GM21529 (cell line): ENCODE data around the gene ACAT2.
"Not testable (repeated sequence)": the region's sequence is repeated elsewhere in the genome, so short reads cannot be mapped to it uniquely, and the experiment has no call there.

Source experiments
- ATAC-seq: cut with Tn5 transposase; IDR thresholded peaks from one replicate; pipeline ENCODE4 v1.9.1; 2021; ENCODE audit not compliant: unreplicated experiment

ACAT2 gene

GRCh38 chr6:159761873-159762680, at the start of gene ACAT2:
Gene ACAT2, plus strand, starts transcription at chr6:159762045. Its CDS starts 43 bp downstream, at chr6:159762088.
- peak; percentile 98 for ATAC-seq

DNA sequence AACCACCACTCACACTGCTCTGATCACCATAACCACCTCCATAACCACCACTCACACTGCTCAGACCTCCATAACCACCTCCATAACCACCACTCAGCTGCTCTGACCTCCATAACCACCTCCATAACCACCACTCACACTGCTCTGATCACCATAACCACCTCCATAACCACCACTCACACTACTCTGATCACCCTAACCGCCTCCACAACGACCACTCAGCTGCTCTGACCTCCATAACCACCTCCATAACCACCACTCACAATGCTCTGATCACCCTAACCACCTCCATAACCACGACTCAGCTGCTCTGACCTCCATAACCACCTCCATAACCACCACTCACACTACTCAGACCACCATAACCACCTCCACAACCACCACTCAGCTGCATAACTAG, 49.5 kb upstream of the ACAT2 start:
- not testable (repeated sequence) for ATAC-seq

DNA sequence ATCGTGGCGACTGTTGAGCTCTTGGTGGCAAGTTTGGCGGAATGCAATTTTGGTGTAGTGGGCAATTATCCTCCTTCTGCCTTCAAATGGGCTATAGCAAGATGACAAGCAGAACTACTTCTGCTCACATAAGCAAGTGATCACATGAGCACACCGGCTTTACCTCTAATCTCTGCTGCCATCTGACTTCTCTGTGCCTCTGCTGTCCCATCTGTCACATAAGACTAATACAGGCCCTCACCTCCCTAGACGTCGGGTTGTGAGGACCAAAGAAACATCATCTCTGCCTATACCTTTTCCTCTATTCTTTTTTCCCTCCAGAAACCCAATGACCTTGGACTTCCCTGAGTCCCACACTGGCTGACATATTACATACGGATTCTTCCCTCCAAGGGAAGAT, 47.9 kb upstream of the ACAT2 start:
- no peak for ATAC-seq

DNA sequence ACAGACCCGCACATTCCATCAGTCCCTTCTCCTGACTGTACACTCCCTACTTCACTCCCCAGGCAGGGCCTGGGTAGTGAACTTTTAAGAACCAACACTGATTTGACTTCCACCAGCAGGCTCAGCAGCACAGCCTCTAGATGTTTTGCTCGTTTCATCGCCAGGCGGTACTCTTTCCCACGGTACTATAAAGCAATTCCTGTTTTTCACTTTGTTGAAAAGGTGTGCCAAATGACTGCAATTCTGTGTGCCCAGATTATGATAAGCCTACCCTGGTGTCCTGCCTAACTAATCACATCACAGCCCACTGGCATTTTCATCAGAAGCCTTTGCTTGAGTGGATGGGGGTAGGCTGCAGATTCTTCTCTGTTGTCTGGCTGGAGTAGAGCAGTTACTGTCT, 47.4 kb upstream of the ACAT2 start:
- ATAC-seq, result no peak

DNA sequence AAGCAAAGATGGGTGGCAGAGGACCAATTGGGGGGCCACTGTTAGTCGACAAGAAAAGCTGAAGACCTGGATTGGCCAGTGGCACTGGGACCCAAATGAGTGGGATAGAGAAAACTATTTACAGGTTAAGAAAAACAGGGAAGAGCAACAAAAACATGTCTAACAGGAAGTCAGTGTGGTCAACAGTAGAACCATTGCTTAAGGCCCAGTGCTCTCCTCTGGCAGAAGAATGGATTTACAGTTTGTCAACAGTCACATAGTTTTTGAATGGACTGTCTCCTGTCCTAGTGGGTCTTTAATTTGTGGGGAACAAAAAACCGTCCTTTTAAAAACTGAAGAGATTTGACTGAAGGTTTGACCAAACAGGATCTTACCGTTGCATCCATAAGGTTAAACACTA, 46.7 kb upstream of the ACAT2 start:
- ATAC-seq, result no peak

GRCh38 chr6:159715605-159716004, 46.2 kb upstream of the ACAT2 start:
- no peak for ATAC-seq

DNA sequence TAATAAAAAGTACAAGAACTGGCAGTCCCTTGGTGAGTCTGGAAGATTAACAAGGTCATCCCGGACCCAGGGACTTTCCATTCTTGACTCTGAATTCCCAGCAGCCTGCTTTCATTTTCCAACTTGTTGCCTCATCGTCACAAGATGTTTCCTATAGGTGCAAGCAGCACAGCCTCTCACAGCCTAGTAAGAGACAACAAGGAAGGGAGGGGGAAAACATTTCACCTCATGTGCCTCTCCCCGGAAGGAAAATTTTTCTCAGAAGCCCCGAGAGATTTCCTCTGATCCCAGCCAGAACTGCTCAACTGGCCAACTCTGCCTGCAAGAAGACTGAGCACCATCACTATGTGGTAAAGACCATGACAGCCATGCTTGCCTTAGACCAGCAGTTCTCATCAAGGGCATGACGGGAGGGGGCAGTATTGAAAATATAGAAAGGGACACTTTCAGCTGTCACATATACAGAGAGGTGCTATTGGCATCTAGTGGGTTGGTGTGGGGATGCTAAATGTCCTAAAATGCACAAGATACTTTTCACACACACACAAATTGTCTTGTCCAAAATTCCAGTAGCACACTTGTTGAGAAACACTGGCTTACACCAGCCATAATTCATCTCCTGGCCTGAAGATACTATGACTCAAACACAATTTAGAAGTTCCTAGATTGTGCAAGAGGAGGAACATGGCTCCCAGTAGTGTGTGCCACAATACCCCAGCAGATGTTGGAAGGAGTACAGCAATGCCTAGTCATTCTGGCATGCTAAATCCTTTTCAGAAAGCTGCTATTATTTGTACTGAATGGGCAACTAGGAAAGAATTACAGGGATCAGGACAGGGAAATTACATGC, 45.4 kb upstream of the ACAT2 start:
- ATAC-seq, result no peak

- ATAC-seq, result no peak
Observed at GRCh38 chr6:159718634-159719033, 43.2 kb upstream of the ACAT2 start.

GRCh38 chr6:159719287-159719686, 42.6 kb upstream of the ACAT2 start:
- ATAC-seq, result no peak

DNA sequence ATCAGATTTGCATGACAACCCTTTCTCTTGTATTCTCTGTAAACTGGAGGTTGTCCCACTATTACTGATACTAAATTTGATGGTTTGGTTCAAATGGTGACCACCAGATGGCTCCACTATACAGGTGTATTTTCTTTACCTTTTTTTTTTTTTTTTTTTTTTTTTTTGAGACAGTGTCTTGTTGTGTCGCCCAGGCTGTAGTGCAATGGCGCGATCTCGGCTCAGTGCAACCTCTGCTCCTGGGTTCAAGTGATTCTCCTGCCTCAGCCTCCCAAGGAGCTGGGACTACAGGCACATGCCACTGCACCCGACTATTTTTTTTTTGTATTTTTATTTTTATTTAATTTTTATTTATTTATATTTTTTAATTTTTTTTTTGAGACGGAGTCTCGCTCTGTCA, 41.1 kb upstream of the ACAT2 start:
- ATAC-seq, result no peak

- not testable (repeated sequence) for ATAC-seq
Observed at GRCh38 chr6:159721981-159722380, 39.9 kb upstream of the ACAT2 start.

DNA sequence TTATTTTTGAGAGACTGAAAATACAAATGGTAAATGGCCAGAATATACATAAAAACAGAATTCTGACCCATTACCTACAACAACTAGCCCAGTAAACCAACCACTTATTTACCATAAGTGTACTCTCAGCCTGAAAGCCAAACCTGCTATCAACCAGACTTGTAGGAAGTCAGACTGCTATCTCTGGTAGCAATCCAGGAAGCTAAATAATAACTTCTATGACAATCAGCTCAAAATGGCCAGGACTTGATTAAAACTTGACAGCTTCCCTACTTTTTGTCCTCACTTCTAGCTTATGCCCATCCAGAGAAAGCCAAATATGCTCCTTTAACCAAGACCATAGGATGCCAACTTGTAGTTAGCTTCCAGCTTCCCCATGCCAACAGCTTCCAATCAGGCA, 39.2 kb upstream of the ACAT2 start:
- ATAC-seq, result no peak

- no peak for ATAC-seq
Observed at GRCh38 chr6:159723259-159723658, 38.6 kb upstream of the ACAT2 start.

DNA sequence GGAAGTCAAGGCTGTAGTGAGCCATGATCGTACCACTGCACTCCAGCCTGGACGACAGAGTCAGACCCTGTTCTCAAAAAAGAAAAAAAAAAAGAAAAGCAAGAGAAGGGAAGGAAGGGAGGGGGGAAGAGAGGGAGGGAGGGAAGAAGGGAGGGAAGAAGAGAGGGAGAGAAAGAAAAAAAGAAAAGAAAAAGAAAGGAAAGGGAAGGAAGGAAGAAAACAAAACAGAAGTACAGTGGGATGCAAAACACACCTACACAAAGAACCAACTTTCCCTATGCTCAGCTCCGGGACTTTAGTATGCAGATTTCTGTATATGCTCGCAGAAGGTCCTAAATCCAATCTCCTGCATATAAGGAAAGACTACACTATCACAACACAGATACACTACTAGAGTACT, 37.1 kb upstream of the ACAT2 start:
- no peak for ATAC-seq

DNA sequence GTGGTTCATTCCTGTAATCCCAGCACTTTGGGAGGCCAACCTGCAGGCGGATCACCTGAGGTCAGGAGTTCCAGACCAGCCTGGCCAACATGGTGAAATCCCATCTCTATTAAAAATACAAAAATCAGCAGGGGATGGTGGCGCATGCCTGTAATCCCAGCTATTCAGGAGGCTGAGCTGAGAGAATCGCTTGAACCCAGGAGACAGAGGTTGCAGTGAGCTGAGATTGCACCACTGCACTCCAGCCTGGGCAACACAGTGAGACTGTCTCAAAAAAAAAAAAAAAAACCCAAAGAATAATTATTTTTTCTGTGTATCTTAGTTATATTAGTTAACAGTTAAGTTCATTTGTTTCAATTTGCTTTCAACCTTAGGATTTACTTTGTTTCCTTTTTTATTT, 36.6 kb upstream of the ACAT2 start:
- ATAC-seq, result not testable (repeated sequence)

- ATAC-seq, result peak; percentile 22
Observed at GRCh38 chr6:159726255-159726917, 35.5 kb upstream of the ACAT2 start.

- peak; percentile 82 for ATAC-seq
Observed at GRCh38 chr6:159726918-159727716, 34.7 kb upstream of the ACAT2 start, which contains the start of gene WTAP. Gene WTAP, plus strand, starts transcription at chr6:159727506. Its CDS starts 8,760 bp downstream, at chr6:159736266.

- ATAC-seq, result peak; percentile 31
Observed at GRCh38 chr6:159727717-159728445, 34.0 kb upstream of the ACAT2 start.

DNA sequence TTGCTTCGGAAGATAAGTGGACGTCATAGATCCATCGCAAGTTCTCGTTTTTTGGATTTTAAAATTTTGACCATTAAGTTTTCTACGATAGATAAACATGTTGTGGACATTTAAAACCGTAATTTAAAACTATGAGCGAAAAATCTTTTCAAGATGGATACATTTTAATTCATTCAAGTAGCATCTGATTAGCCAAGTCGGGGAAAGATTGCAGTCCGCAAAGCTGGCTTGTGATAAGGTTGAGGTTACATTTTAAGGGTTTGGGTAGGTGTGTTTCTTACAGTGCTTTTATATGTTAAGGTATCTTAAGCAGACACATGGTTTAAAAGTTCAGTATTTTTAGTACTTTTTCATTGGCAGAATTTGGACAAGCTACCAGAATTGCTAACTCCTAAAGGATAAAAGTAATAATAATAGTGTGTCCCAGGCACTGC, 33.3 kb upstream of the ACAT2 start:
- ATAC-seq, result no peak
